Measurements from ENCODE around the gene APOC3.

- no peak for TF ChIP-seq CTCF (IDR thresholded peaks at IDR 0.05; ENCODE audit: low read depth, low read length, missing input control)
- no peak for TF ChIP-seq REST (IDR thresholded peaks at IDR 0.05)
- no peak for TF ChIP-seq JUND (IDR thresholded peaks at IDR 0.05)
- TF ChIP-seq NR2F2 (IDR thresholded peaks at IDR 0.05), result no peak
- no peak for TF ChIP-seq TAF1 (conservative IDR thresholded peaks at IDR 0.05)
- TF ChIP-seq HNF4A (conservative IDR thresholded peaks at IDR 0.05), result peak; percentile 11 to 53
- TF ChIP-seq ZBTB33 (IDR thresholded peaks at IDR 0.05), result no peak
Measured at GRCh38 chr11:116823031-116823843, 6.5 kb upstream of the APOC3 start, which contains the start of gene APOA4.

All from liver (tissue), 3 donors.